Measurements from ENCODE around the gene OLA1.

DNA sequence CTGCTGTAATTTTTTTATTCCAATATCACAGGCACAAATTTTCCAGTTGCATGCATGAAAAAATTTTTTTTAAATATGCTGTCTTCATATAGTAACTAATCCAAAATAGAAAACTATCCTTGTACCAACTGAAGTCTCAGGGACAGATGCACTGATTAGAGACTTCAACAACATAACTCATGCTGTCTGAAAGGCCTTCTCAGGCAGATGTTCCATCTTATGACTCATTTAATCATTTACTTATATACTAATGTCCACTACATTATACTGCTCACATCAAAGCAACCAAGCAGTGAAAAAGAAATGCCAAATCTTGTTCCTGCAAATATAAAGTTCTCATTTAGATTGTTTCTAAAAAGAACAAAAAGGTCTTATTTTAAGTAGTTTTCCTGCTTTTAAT, 53.1 kb downstream of the OLA1 start:
- TF ChIP-seq REST (IDR thresholded peaks at IDR 0.05; ENCODE audit: insufficient replicate concordance, low read depth) (no peak), POLR2AphosphoS5 (IDR thresholded peaks at IDR 0.05; ENCODE audit: low read depth) (no peak), GABPA (IDR thresholded peaks at IDR 0.05; ENCODE audit: low read depth) (no peak), SPI1 (IDR thresholded peaks at IDR 0.05; ENCODE audit: borderline replicate concordance, low read depth) (no peak)
- TF ChIP-seq, protein P1, sequence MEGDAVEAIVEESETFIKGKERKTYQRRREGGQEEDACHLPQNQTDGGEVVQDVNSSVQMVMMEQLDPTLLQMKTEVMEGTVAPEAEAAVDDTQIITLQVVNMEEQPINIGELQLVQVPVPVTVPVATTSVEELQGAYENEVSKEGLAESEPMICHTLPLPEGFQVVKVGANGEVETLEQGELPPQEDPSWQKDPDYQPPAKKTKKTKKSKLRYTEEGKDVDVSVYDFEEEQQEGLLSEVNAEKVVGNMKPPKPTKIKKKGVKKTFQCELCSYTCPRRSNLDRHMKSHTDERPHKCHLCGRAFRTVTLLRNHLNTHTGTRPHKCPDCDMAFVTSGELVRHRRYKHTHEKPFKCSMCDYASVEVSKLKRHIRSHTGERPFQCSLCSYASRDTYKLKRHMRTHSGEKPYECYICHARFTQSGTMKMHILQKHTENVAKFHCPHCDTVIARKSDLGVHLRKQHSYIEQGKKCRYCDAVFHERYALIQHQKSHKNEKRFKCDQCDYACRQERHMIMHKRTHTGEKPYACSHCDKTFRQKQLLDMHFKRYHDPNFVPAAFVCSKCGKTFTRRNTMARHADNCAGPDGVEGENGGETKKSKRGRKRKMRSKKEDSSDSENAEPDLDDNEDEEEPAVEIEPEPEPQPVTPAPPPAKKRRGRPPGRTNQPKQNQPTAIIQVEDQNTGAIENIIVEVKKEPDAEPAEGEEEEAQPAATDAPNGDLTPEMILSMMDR (IDR thresholded peaks at IDR 0.05; ENCODE audit: insufficient read depth, low read length): no peak
